ENCODE measurements around the gene CHTF8.

CHTF8 gene

DNA sequence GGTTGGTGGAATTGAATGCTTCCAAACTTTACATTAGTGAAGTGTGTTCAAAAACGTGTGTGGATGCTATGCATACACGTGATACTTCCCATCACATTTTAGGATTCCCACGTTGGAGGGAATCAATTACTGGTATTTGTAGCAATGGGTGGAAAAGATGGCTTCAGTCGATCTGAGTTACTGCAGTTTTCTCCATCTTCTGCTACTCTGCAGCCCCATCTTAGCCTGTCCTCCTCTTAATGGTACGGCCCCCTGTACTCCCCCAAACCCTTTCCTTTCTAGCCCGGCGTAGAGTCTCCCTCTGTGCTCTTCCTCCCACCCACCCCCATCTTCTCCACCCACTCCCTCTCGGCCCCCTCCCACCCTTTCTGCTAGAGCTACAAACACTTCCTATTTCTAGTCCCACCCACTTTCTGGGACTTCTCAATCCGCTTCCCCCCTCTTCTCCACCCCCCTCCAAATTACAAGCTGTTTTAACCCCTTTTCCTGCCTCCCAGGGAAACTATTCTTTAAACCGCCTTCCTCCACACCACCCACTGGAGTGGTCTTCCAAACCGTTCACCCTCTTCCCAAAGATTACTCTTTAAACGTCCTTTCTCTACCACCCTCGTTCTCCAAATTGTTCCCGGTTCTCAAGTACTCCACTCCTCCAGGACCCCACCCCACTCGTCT is 1.1 kb downstream of the CHTF8 start:
- Histone ChIP-seq H3K4me1 (ENCODE audit: control insufficient read depth, insufficient read depth, low read length) (peaks cover 3% of the 10 kb centered on the region; the same call in 1 of the 2 replicates), H3K9me3 (ENCODE audit: control insufficient read depth, insufficient read depth, low read depth, low read length) (no peaks in the 10 kb centered on the region), H3K36me3 (ENCODE audit: control insufficient read depth in 2 of 2, insufficient read depth in 1 of 2, low read length in 2 of 2) (peaks cover 14 to 34% of the 10 kb centered on the region in 2 experiments; a peak in 2 of 3 replicates), H3K4me3 (ENCODE audit: low read depth, low read length) (peak overlapping the region; percentile 83), H3K27ac (ENCODE audit: extremely low read depth, low read depth, low read length) (peak overlapping the region; percentile 95)
- TF ChIP-seq ZBTB7A (tag by site-specific recombination; IDR thresholded peaks at IDR 0.05; ENCODE audit: low read depth) (no peak), ZNF555 (tag by site-specific recombination; conservative IDR thresholded peaks at IDR 0.05) (0 out of 2 replicates have a peak, but pooled peaks have one; percentile 4), ZSCAN23 (tag by site-specific recombination; IDR thresholded peaks at IDR 0.05) (no peak), ZNF785 (tag by site-specific recombination; IDR thresholded peaks at IDR 0.05) (no peak), SP2 (tag by site-specific recombination; IDR thresholded peaks at IDR 0.05) (peak; percentile 2), ZNF155 (tag by site-specific recombination; IDR thresholded peaks at IDR 0.05) (no peak), ZNF335 (tag by site-specific recombination; conservative IDR thresholded peaks at IDR 0.05) (peak; percentile 66; the same call in 1 of the 2 replicates), MYNN (tag by site-specific recombination; IDR thresholded peaks at IDR 0.05; ENCODE audit: borderline replicate concordance) (peak; percentile 73; the same call in 1 of the 2 replicates), ZNF473 (tag by site-specific recombination; IDR thresholded peaks at IDR 0.05) (no peak)
- TF ChIP-seq, protein P1, sequence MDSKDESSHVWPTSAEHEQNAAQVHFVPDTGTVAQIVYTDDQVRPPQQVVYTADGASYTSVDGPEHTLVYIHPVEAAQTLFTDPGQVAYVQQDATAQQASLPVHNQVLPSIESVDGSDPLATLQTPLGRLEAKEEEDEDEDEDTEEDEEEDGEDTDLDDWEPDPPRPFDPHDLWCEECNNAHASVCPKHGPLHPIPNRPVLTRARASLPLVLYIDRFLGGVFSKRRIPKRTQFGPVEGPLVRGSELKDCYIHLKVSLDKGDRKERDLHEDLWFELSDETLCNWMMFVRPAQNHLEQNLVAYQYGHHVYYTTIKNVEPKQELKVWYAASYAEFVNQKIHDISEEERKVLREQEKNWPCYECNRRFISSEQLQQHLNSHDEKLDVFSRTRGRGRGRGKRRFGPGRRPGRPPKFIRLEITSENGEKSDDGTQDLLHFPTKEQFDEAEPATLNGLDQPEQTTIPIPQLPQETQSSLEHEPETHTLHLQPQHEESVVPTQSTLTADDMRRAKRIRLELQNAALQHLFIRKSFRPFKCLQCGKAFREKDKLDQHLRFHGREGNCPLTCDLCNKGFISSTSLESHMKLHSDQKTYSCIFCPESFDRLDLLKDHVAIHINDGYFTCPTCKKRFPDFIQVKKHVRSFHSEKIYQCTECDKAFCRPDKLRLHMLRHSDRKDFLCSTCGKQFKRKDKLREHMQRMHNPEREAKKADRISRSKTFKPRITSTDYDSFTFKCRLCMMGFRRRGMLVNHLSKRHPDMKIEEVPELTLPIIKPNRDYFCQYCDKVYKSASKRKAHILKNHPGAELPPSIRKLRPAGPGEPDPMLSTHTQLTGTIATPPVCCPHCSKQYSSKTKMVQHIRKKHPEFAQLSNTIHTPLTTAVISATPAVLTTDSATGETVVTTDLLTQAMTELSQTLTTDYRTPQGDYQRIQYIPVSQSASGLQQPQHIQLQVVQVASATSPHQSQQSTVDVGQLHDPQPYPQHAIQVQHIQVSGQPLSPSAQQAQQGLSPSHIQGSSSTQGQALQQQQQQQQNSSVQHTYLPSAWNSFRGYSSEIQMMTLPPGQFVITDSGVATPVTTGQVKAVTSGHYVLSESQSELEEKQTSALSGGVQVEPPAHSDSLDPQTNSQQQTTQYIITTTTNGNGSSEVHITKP (tag by site-specific recombination; IDR thresholded peaks at IDR 0.05): peak; percentile 84
- POLR2A ChIA-PET: interaction anchor here (0.6 to 1.0 kb wide), 2 partner anchors 25 to 47 kb away, joined by 3 to 6 read pairs; no protein-coding TSS in a partner anchor
- CTCF ChIA-PET: interaction anchor here (2.8 kb wide), 1 partner anchor 229 kb away, joined by 11 read pairs; no protein-coding TSS in a partner anchor

DNA sequence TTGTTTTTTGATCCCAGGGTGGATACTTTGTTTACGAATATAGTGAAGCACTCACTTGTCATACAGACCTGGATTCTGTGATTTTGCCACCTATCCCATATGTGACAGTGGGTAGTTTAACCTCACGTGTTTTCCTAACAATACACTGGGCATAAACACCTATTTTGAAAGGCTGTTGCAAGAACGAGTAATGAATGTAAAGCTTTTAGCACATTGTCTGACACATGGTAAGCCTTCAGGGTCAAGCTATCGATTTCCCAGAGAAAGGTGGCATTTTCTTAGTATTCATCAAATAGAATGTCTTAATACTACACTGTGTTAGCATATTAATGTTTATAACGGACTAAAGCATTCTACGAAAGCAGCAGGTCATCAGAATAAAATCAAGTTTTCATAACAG is 1.9 kb downstream of the CHTF8 start:
- Histone ChIP-seq H3K36me3 (ENCODE audit: control insufficient read depth in 2 of 2, insufficient read depth in 1 of 2, low read length in 2 of 2) (peaks cover 11 to 35% of the 10 kb centered on the region in 2 experiments; a peak in 2 of 3 replicates), H3K27ac (ENCODE audit: extremely low read depth, low read depth, low read length) (no peak overlapping the region), H3K9me3 (ENCODE audit: control insufficient read depth, insufficient read depth, low read depth, low read length) (no peaks in the 10 kb centered on the region), H3K4me3 (ENCODE audit: low read depth, low read length) (no peak overlapping the region), H3K4me1 (ENCODE audit: control insufficient read depth, insufficient read depth, low read length) (peaks cover 3% of the 10 kb centered on the region; the same call in 1 of the 2 replicates)
- ChIA-PET CTCF (interaction anchor here (2.5 to 2.8 kb wide), 2 partner anchors 17 to 228 kb away, joined by 11 to 18 read pairs; no protein-coding TSS in a partner anchor), POLR2A (interaction anchor here (0.6 to 2.0 kb wide), 2 partner anchors 49 to 57 kb away, joined by 3 to 12 read pairs; partner anchors contain the start of gene SNTB2)
- TF ChIP-seq ZFP41 (tag by site-specific recombination; IDR thresholded peaks at IDR 0.05; ENCODE audit: borderline replicate concordance) (no peak), BCL11B (tag by site-specific recombination; IDR thresholded peaks at IDR 0.05; ENCODE audit: low read depth) (no peak), ZNF274 (IDR thresholded peaks at IDR 0.05; ENCODE audit: low read length) (no peak), ZNF274 (tag by site-specific recombination; IDR thresholded peaks at IDR 0.05; ENCODE audit: borderline replicate concordance) (no peak), ZNF16 (tag by site-specific recombination; IDR thresholded peaks at IDR 0.05; ENCODE audit: low read depth) (no peak)
- TF ChIP-seq, protein P2, sequence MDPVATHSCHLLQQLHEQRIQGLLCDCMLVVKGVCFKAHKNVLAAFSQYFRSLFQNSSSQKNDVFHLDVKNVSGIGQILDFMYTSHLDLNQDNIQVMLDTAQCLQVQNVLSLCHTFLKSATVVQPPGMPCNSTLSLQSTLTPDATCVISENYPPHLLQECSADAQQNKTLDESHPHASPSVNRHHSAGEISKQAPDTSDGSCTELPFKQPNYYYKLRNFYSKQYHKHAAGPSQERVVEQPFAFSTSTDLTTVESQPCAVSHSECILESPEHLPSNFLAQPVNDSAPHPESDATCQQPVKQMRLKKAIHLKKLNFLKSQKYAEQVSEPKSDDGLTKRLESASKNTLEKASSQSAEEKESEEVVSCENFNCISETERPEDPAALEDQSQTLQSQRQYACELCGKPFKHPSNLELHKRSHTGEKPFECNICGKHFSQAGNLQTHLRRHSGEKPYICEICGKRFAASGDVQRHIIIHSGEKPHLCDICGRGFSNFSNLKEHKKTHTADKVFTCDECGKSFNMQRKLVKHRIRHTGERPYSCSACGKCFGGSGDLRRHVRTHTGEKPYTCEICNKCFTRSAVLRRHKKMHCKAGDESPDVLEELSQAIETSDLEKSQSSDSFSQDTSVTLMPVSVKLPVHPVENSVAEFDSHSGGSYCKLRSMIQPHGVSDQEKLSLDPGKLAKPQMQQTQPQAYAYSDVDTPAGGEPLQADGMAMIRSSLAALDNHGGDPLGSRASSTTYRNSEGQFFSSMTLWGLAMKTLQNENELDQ (tag by site-specific recombination; IDR thresholded peaks at IDR 0.05; ENCODE audit: low read depth): no peak
- TF ChIP-seq, protein P3, sequence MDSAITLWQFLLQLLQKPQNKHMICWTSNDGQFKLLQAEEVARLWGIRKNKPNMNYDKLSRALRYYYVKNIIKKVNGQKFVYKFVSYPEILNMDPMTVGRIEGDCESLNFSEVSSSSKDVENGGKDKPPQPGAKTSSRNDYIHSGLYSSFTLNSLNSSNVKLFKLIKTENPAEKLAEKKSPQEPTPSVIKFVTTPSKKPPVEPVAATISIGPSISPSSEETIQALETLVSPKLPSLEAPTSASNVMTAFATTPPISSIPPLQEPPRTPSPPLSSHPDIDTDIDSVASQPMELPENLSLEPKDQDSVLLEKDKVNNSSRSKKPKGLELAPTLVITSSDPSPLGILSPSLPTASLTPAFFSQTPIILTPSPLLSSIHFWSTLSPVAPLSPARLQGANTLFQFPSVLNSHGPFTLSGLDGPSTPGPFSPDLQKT (IDR thresholded peaks at IDR 0.05; ENCODE audit: borderline replicate concordance, low read depth, low read length): no peak
- TF ChIP-seq, protein P4, sequence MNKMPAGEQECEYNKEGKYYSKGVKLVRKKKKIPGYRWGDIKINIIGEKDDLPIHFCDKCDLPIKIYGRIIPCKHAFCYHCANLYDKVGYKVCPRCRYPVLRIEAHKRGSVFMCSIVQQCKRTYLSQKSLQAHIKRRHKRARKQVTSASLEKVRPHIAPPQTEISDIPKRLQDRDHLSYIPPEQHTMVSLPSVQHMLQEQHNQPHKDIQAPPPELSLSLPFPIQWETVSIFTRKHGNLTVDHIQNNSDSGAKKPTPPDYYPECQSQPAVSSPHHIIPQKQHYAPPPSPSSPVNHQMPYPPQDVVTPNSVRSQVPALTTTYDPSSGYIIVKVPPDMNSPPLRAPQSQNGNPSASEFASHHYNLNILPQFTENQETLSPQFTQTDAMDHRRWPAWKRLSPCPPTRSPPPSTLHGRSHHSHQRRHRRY (tag by site-specific recombination; IDR thresholded peaks at IDR 0.05): no peak

Data from HEK293 (cell line).